CD1c-positive myeloid dendritic cell (primary cell): ENCODE measurements around the gene NR3C2.
A peak's percentile ranks its signal among the peaks of the same experiment; 100 is the strongest.
"Not testable (repeated sequence)": the region's sequence is repeated elsewhere in the genome, so short reads cannot be mapped to it uniquely, and the experiment has no call there.

ENCODE experiments used
- DNase-seq: peaks from one replicate; pipeline ENCODE4 v3.0.0-alpha.2; 2016; ENCODE audit errors: extremely low spot score

Gene NR3C2

GRCh38 chr4:148112231-148112982 lies 329.8 kb downstream of the NR3C2 start:
- DNase-seq = peak; percentile 25

- no peak for DNase-seq
Observed at GRCh38 chr4:148110169-148110568, 332.0 kb downstream of the NR3C2 start.

GRCh38 chr4:148109216-148109615 lies 333.0 kb downstream of the NR3C2 start:
- no peak for DNase-seq

- no peak for DNase-seq
Observed at GRCh38 chr4:148108766-148109165, 333.4 kb downstream of the NR3C2 start.

- DNase-seq = no peak
Observed at GRCh38 chr4:148103597-148104355, 338.4 kb downstream of the NR3C2 start.

GRCh38 chr4:148101790-148102189 lies 340.4 kb downstream of the NR3C2 start:
- DNase-seq = no peak

- no peak for DNase-seq
Observed at GRCh38 chr4:148101235-148101634, 341.0 kb downstream of the NR3C2 start.

- no peak for DNase-seq
Observed at GRCh38 chr4:148097801-148098200, 344.4 kb downstream of the NR3C2 start.

- DNase-seq = no peak
Observed at GRCh38 chr4:148095346-148095923, 346.8 kb downstream of the NR3C2 start.

GRCh38 chr4:148094149-148094548 lies 348.1 kb downstream of the NR3C2 start:
- DNase-seq = no peak

- no peak for DNase-seq
Observed at GRCh38 chr4:148093065-148093464, 349.1 kb downstream of the NR3C2 start.

- DNase-seq = no peak
Observed at GRCh38 chr4:148092316-148093014, 349.7 kb downstream of the NR3C2 start.

GRCh38 chr4:148091896-148092295 lies 350.3 kb downstream of the NR3C2 start:
- no peak for DNase-seq

GRCh38 chr4:148090503-148091476 lies 351.4 kb downstream of the NR3C2 start:
- DNase-seq = no peak

GRCh38 chr4:148090029-148090428 lies 352.2 kb downstream of the NR3C2 start:
- DNase-seq = no peak

GRCh38 chr4:148089624-148090023 lies 352.6 kb downstream of the NR3C2 start:
- DNase-seq = no peak

GRCh38 chr4:148083073-148083472 lies 359.1 kb downstream of the NR3C2 start:
- not testable (repeated sequence) for DNase-seq

GRCh38 chr4:148081745-148082144 lies 360.5 kb downstream of the NR3C2 start:
- no peak for DNase-seq

- no peak for DNase-seq
Observed at GRCh38 chr4:148081267-148081666, 360.9 kb downstream of the NR3C2 start.

GRCh38 chr4:148079961-148080360 lies 362.3 kb downstream of the NR3C2 start:
- DNase-seq = no peak

GRCh38 chr4:148078061-148078460 lies 364.2 kb downstream of the NR3C2 start:
- no peak for DNase-seq
